B cell (primary cell): ENCODE measurements around the gene TNKS1BP1. TPM values are rescaled to one million over a fixed set of nuclear protein-coding genes. Genes with fewer than 3 reads are reported as not detected.

ENCODE experiments used
- ATAC-seq: fragments of 200-7000 bp; cut with Tn5 transposase; one replicate; pipeline ENCODE4 v1.10.0; 2021; ENCODE audit warnings: low read depth, mild to moderate bottlenecking, moderate number of reproducible peaks, moderate library complexity
- CTCF ChIA-PET: fragments of 350-600 bp; sonication (Branson Sonifier 250); formaldehyde crosslinking; loops from one replicate; lab custom pipeline; 2021; ENCODE audit warnings: antibody characterized with exemption, inconsistent platforms; lab: Charles Lee
- POLR2A ChIA-PET: fragments of 350-600 bp; sonication (Branson Sonifier 250); formaldehyde crosslinking; loops from one replicate; lab custom pipeline; 2021; ENCODE audit warnings: antibody characterized with exemption; lab: Charles Lee
- DNase-seq: peaks from one replicate; pipeline ENCODE4 v3.0.0; 2013
- H2AFZ ChIP-seq: 2 replicates; pipeline ENCODE4 v1.6.1; 2012; ENCODE audit warnings: mild to moderate bottlenecking, low read depth, low read length; ENCODE audit not compliant: insufficient read depth, poor library complexity, severe bottlenecking
- H3K27ac ChIP-seq, 2 donors: 1 replicate in 1 of 2; 2 replicates in 1 of 2; pipeline ENCODE4 v1.5.1; 2012 to 2013; ENCODE audit warnings: low read length in 2 of 2, mild to moderate bottlenecking in 2 of 2, moderate library complexity in 1 of 2
- H3K27me3 ChIP-seq, 4 experiments: fragments of 200-600 bp in 1 of 4; sonication (generic) in 1 of 4; replicated peaks in 1 of 4; 1 replicate in 2 of 4; 2 replicates in 2 of 4; pipeline versions ENCODE4 v1.6.1 to v1.7.0; 2013 to 2016; ENCODE audit warnings: low read length in 3 of 4, mild to moderate bottlenecking in 2 of 4, mixed read lengths in 1 of 4, moderate library complexity in 1 of 4; ENCODE audit not compliant: insufficient read depth in 4 of 4, control insufficient read depth in 3 of 4; ENCODE audit errors: control extremely low read depth in 1 of 4
- H3K36me3 ChIP-seq, 2 experiments: replicated peaks in 1 of 2; 1 replicate in 1 of 2; 2 replicates in 1 of 2; pipeline versions ENCODE4 v1.6.1 to v1.7.1; 2013; ENCODE audit warnings: low read length in 1 of 2; ENCODE audit not compliant: insufficient read depth in 2 of 2, control insufficient read depth in 1 of 2; ENCODE audit errors: control extremely low read depth in 1 of 2, extremely low read depth in 1 of 2
- H3K4me1 ChIP-seq, 2 donors: fragments of 200-600 bp in 1 of 2; sonication (generic) in 1 of 2; 1 replicate in 1 of 2; 2 replicates in 1 of 2; pipeline versions ENCODE4 v1.5.1 to v1.6.1; 2013 to 2017; ENCODE audit warnings: low read length in 2 of 2; ENCODE audit not compliant: control insufficient read depth in 2 of 2, insufficient read depth in 2 of 2
- H3K4me2 ChIP-seq: replicated peaks from 2 replicates; pipeline ENCODE3; 2012; ENCODE audit warnings: mild to moderate bottlenecking, low read depth, low read length; ENCODE audit not compliant: poor library complexity, severe bottlenecking
- H3K4me3 ChIP-seq, 5 experiments: fragments of 200-600 bp in 1 of 5; sonication (generic) in 1 of 5; 1 replicate in 3 of 5; 2 replicates in 2 of 5; pipeline versions ENCODE4 v1.5.1 to v1.7.0; 2011 to 2016; ENCODE audit warnings: low read length in 4 of 5, mild to moderate bottlenecking in 4 of 5, low read depth in 2 of 5, control low read depth in 1 of 5, moderate library complexity in 1 of 5; ENCODE audit not compliant: insufficient read depth in 1 of 5; ENCODE audit errors: control extremely low read depth in 1 of 5, extremely low read depth in 1 of 5
- H3K79me2 ChIP-seq: fragments of 200-600 bp; sonication (generic); one replicate; pipeline ENCODE4 v1.6.0; 2016; ENCODE audit warnings: low read length; ENCODE audit not compliant: control insufficient read depth, insufficient read depth
- H3K9ac ChIP-seq: fragments of 200-600 bp; sonication (generic); 2 replicates; pipeline ENCODE4 v1.6.1; 2017; ENCODE audit warnings: mild to moderate bottlenecking, low read length, moderate library complexity
- H3K9me3 ChIP-seq, 3 donors: one replicate each; pipeline versions ENCODE4 v1.6.1 to v1.7.1; 2013; ENCODE audit warnings: low read length in 2 of 3; ENCODE audit not compliant: control insufficient read depth in 2 of 3, insufficient read depth in 1 of 3; ENCODE audit errors: control extremely low read depth in 1 of 3
- H4K20me1 ChIP-seq: 2 replicates; pipeline ENCODE4 v1.6.0; 2012; ENCODE audit warnings: mild to moderate bottlenecking, low read length; ENCODE audit not compliant: insufficient read depth, control insufficient read depth, poor library complexity, severe bottlenecking
- H3K27ac Mint-ChIP-seq: one replicate; pipeline ENCODE4 v1.8.0; 2021; ENCODE audit warnings: mixed read lengths
- H3K27me3 Mint-ChIP-seq: one replicate; pipeline ENCODE4 v1.8.0; 2021; ENCODE audit warnings: mixed read lengths
- H3K4me1 Mint-ChIP-seq: one replicate; pipeline ENCODE4 v1.8.0; 2021; ENCODE audit warnings: mixed read lengths
- H3K4me3 Mint-ChIP-seq: one replicate; pipeline ENCODE4 v1.8.0; 2021; ENCODE audit warnings: mixed read lengths
- H3K9me3 Mint-ChIP-seq: one replicate; pipeline ENCODE4 v1.8.0; 2022; ENCODE audit warnings: mixed read lengths; ENCODE audit not compliant: insufficient read depth
- EZH2 ChIP-seq: IDR thresholded peaks from 2 replicates; pipeline ENCODE4 v1.6.1; 2012; ENCODE audit warnings: borderline replicate concordance, low read depth, mild to moderate bottlenecking, moderate library complexity, low read length; ENCODE audit not compliant: insufficient read depth, poor library complexity, severe bottlenecking
- WGBS: methylation state at CpG from one replicate; pipeline ENCODE4 v1.1.5; 2013; ENCODE audit warnings: missing lambda C conversion rate; ENCODE audit not compliant: insufficient coverage; 5-methylcytosine and 5-hydroxymethylcytosine counted together
- intact Hi-C: fragments of 100-400 bp; cut with micrococcal nuclease; formaldehyde crosslinking; loops from one replicate; pipeline ENCODE4 v1.10.0; 2022
- polyA plus RNA-seq: library from polyadenylated mRNA; depleted of rRNA; stranded (reverse); fragments of >200 nt; gene quantifications from 2 replicates; pipeline ENCODE4 v1.2.3, GENCODE V29; 2012
- total RNA-seq, 2 donors: library from RNA; stranded (reverse); fragments of 120-200 nt in 1 of 2; gene quantifications; 1 replicate in 1 of 2; 2 replicates in 1 of 2; pipeline versions ENCODE4 v1.2.3 to v1.2.4, GENCODE V29; 2013 to 2022
- TF ChIP-seq, protein P1 (sequence below): fragments of 200-600 bp; IDR thresholded peaks from one replicate; pipeline ENCODE4 v1.8.0; 2022; ENCODE audit warnings: antibody characterized with exemption, mild to moderate bottlenecking

The TNKS1BP1 gene
- total and polyA plus RNA-seq, 2 donors (not counting 1 experiment from before 2014, with no cell fraction given) = 2.2 to 12.2 TPM

DNA sequence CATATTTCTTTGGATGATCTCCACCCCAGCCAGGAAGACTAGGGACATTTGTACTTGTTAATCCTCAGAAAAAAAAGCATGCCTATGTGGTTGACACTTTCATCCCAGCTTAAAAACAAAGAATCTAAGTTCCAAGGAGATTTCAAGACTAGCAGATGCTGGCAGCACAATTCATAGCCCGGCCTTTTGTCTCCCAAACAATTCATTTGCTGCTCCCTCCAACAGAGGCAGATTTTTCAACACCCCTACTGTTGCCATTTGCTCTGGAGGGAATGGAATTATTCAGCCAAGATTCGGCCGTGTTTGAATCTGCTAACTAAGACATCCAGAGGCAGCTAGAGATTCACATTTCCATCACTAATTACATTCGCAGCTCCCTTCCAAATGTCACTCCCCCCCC, 28.7 kb upstream of the TNKS1BP1 start:
- no peak for ATAC-seq
- no peak for DNase-seq
- WGBS = no CpG with 5 or more reads among the region's 4 CpGs
- no peak overlapping the region for H2AFZ ChIP-seq
- H4K20me1 ChIP-seq = no peaks in the 10 kb centered on the region
- ChIA-PET CTCF (interaction anchor here (0.6 to 2.1 kb wide), 4 partner anchors 10 to 83 kb away, joined by 3 to 10 read pairs (median 4); no protein-coding TSS in a partner anchor), POLR2A (no interaction called here)
- H3K4me3 ChIP-seq = no peak overlapping the region
- H3K27me3 Mint-ChIP-seq = peaks cover 40% of the 10 kb centered on the region
- H3K9me3 ChIP-seq = peaks cover 0 to 6% (median 0%) of the 10 kb centered on the region in 3 donors
- H3K4me1 ChIP-seq = peaks cover 0 to 6% of the 10 kb centered on the region in 2 donors
- H3K27ac Mint-ChIP-seq = no peak overlapping the region
- no peaks in the 10 kb centered on the region for H3K79me2 ChIP-seq
- H3K4me2 ChIP-seq = no peak overlapping the region
- intact Hi-C loops = no loop called here
- H3K4me3 Mint-ChIP-seq = no peak overlapping the region
- no peak overlapping the region for H3K9ac ChIP-seq
- no peak overlapping the region for H3K27ac ChIP-seq
- no peaks in the 10 kb centered on the region for H3K36me3 ChIP-seq
- peaks cover 3% of the 10 kb centered on the region for H3K4me1 Mint-ChIP-seq
- no peak for TF ChIP-seq EZH2
- TF ChIP-seq, protein P1, sequence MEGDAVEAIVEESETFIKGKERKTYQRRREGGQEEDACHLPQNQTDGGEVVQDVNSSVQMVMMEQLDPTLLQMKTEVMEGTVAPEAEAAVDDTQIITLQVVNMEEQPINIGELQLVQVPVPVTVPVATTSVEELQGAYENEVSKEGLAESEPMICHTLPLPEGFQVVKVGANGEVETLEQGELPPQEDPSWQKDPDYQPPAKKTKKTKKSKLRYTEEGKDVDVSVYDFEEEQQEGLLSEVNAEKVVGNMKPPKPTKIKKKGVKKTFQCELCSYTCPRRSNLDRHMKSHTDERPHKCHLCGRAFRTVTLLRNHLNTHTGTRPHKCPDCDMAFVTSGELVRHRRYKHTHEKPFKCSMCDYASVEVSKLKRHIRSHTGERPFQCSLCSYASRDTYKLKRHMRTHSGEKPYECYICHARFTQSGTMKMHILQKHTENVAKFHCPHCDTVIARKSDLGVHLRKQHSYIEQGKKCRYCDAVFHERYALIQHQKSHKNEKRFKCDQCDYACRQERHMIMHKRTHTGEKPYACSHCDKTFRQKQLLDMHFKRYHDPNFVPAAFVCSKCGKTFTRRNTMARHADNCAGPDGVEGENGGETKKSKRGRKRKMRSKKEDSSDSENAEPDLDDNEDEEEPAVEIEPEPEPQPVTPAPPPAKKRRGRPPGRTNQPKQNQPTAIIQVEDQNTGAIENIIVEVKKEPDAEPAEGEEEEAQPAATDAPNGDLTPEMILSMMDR = no peak
- H3K9me3 Mint-ChIP-seq = no peaks in the 10 kb centered on the region
- peaks cover 0 to 6% (median 4%) of the 10 kb centered on the region in 4 experiments for H3K27me3 ChIP-seq

DNA sequence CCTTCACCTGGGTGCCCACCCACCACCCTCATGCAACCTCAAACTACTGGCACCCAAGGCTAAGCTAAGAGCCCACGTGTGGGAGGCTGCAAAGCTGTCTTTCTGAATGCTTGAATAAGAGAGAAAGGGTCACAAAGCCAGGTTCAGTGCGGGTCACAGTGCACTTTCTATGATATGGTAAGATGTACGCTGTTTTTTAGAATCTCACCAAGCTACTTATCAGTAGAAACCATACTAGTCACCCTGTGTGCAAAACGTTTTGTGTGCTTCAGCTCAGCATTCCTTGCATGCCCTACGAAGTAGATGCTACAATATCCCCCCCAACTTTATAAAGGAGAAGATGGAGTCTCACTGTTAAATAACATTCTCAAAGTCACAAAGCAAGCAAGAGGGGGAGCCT, 28.3 kb upstream of the TNKS1BP1 start:
- Mint-ChIP-seq H3K4me3 (no peak overlapping the region), H3K9me3 (no peaks in the 10 kb centered on the region), H3K27ac (no peak overlapping the region), H3K27me3 (peaks cover 40% of the 10 kb centered on the region), H3K4me1 (peaks cover 3% of the 10 kb centered on the region)
- Histone ChIP-seq H2AFZ (no peak overlapping the region), H3K36me3 (no peaks in the 10 kb centered on the region), H3K4me1 (peaks cover 0 to 6% of the 10 kb centered on the region in 2 donors), H3K4me2 (no peak overlapping the region), H3K9ac (no peak overlapping the region), H3K9me3 (peaks cover 0 to 6% (median 0%) of the 10 kb centered on the region in 3 donors), H3K27ac (no peak overlapping the region), H4K20me1 (no peaks in the 10 kb centered on the region), H3K4me3 (no peak overlapping the region), H3K79me2 (no peaks in the 10 kb centered on the region), H3K27me3 (peaks cover 0 to 6% (median 4%) of the 10 kb centered on the region in 4 experiments)
- WGBS = no CpG with 5 or more reads among the region's 5 CpGs
- DNase-seq (no peak), ATAC-seq (no peak)
- no peak for TF ChIP-seq EZH2
- TF ChIP-seq, protein P1 = no peak
- intact Hi-C loops = no loop called here
- POLR2A ChIA-PET = no interaction called here
- CTCF ChIA-PET = interaction anchor here (0.9 to 2.1 kb wide), 3 partner anchors 10 to 20 kb away, joined by 3 to 10 read pairs (median 5); no protein-coding TSS in a partner anchor
